NCI-H1048 (cell line): Measurements from ENCODE around the gene HIPK2.

Source experiments
- DNase-seq: peaks from one replicate; lab custom pipeline; 2025; lab: John Stamatoyannopoulos, UW

The HIPK2 gene

GRCh38 chr7:139777948-139778841 lies at the start of gene HIPK2:
TSS of gene HIPK2 (minus strand) at chr7:139777998. CDS start at chr7:139777623, 375 bp downstream.
- peak; percentile 59 for DNase-seq

GRCh38 chr7:139827042-139827441 lies 49.2 kb upstream of the HIPK2 start:
- no peak for DNase-seq

GRCh38 chr7:139825666-139826290 lies 48.0 kb upstream of the HIPK2 start:
- no peak for DNase-seq

- DNase-seq: no peak
These were observed 46.2 kb upstream of the HIPK2 start for GRCh38 chr7:139823959-139824521.

- DNase-seq: no peak
These were observed 45.1 kb upstream of the HIPK2 start for GRCh38 chr7:139822855-139823254.

- DNase-seq: no peak
These were observed 43.7 kb upstream of the HIPK2 start for GRCh38 chr7:139821349-139822105.

GRCh38 chr7:139820089-139820488 lies 42.3 kb upstream of the HIPK2 start:
- no peak for DNase-seq

- DNase-seq: no peak
These were observed 39.5 kb upstream of the HIPK2 start for GRCh38 chr7:139817249-139817648.

- no peak for DNase-seq
These were observed 35.9 kb upstream of the HIPK2 start for GRCh38 chr7:139813689-139814088.

- DNase-seq: no peak
These were observed 35.4 kb upstream of the HIPK2 start for GRCh38 chr7:139813151-139813550.

GRCh38 chr7:139811066-139811465 lies 33.3 kb upstream of the HIPK2 start:
- no peak for DNase-seq

GRCh38 chr7:139808846-139809442 lies 31.1 kb upstream of the HIPK2 start:
- DNase-seq: no peak

GRCh38 chr7:139808427-139808826 lies 30.6 kb upstream of the HIPK2 start:
- no peak for DNase-seq

- no peak for DNase-seq
These were observed 29.2 kb upstream of the HIPK2 start for GRCh38 chr7:139807009-139807408.

GRCh38 chr7:139804571-139804970 lies 26.8 kb upstream of the HIPK2 start:
- no peak for DNase-seq

GRCh38 chr7:139799586-139799985 lies 21.8 kb upstream of the HIPK2 start:
- DNase-seq: no peak

- DNase-seq: no peak
These were observed 21.1 kb upstream of the HIPK2 start for GRCh38 chr7:139798892-139799291.

- DNase-seq: no peak
These were observed 20.4 kb upstream of the HIPK2 start for GRCh38 chr7:139798221-139798620.

GRCh38 chr7:139797607-139798006 lies 19.8 kb upstream of the HIPK2 start:
- DNase-seq: no peak

- no peak for DNase-seq
These were observed 13.5 kb upstream of the HIPK2 start for GRCh38 chr7:139791316-139791715.

GRCh38 chr7:139784648-139785047 lies 6.8 kb upstream of the HIPK2 start:
- no peak for DNase-seq
